Neural crest cell (in vitro differentiated cells): ENCODE data around the gene FCER2. TPM values are rescaled to one million over a fixed set of nuclear protein-coding genes. Genes with fewer than 3 reads are reported as not detected.

Experiments
- DNase-seq: peaks from one replicate; pipeline ENCODE4 v3.0.0; 2021; ENCODE audit warnings: low read depth, mixed read lengths, low spot score
- H3K27ac Mint-ChIP-seq: one replicate; pipeline ENCODE4 v1.8.0; 2021; ENCODE audit warnings: mild to moderate bottlenecking, mixed read lengths; ENCODE audit not compliant: unreplicated experiment
- H3K27me3 Mint-ChIP-seq: 2 replicates; pipeline ENCODE4 v1.8.0; 2021; ENCODE audit warnings: low read depth, mild to moderate bottlenecking, mixed read lengths
- H3K36me3 Mint-ChIP-seq: 2 replicates; pipeline ENCODE4 v1.8.0; 2021; ENCODE audit warnings: low read depth, mild to moderate bottlenecking, mixed read lengths
- H3K4me1 Mint-ChIP-seq: 2 replicates; pipeline ENCODE4 v1.8.0; 2021; ENCODE audit warnings: mixed read lengths
- H3K4me3 Mint-ChIP-seq: one replicate; pipeline ENCODE4 v1.8.0; 2021; ENCODE audit warnings: mild to moderate bottlenecking, mixed read lengths
- H3K9me3 Mint-ChIP-seq: 2 replicates; pipeline ENCODE4 v1.8.0; 2021; ENCODE audit warnings: mixed read lengths
- CTCF ChIP-seq: fragments of 200-600 bp; sonication (generic); conservative IDR thresholded peaks from 2 replicates; pipeline ENCODE4 v1.5.0; 2021; ENCODE audit warnings: antibody characterized with exemption, mild to moderate bottlenecking
- total RNA-seq: library from RNA; stranded (reverse); gene quantifications from 2 replicates; pipeline ENCODE4 v1.2.1, GENCODE V29; 2021

The FCER2 gene
- total RNA-seq, 1 donor from 2014 or later, result not detected

- DNase-seq, result no peak
- no peak overlapping the region for H3K4me3 Mint-ChIP-seq
- TF ChIP-seq CTCF, result no peak
- H3K27me3 Mint-ChIP-seq, result peaks cover 89% of the 10 kb centered on the region
- no peak overlapping the region for H3K27ac Mint-ChIP-seq
- H3K4me1 Mint-ChIP-seq, result no peaks in the 10 kb centered on the region
- H3K9me3 Mint-ChIP-seq, result no peaks in the 10 kb centered on the region
- no peaks in the 10 kb centered on the region for H3K36me3 Mint-ChIP-seq
Observed at GRCh38 chr19:7731218-7731595, 29.3 kb upstream of the FCER2 start.

- peaks cover 88% of the 10 kb centered on the region for H3K27me3 Mint-ChIP-seq
- no peaks in the 10 kb centered on the region for H3K4me1 Mint-ChIP-seq
- H3K27ac Mint-ChIP-seq, result no peak overlapping the region
- TF ChIP-seq CTCF, result no peak
- H3K4me3 Mint-ChIP-seq, result no peak overlapping the region
- no peaks in the 10 kb centered on the region for H3K9me3 Mint-ChIP-seq
- H3K36me3 Mint-ChIP-seq, result no peaks in the 10 kb centered on the region
- no peak for DNase-seq
Observed at GRCh38 chr19:7730286-7731217, 28.6 kb upstream of the FCER2 start.

- Mint-ChIP-seq H3K27ac (no peak overlapping the region), H3K27me3 (peaks cover 85% of the 10 kb centered on the region), H3K9me3 (no peaks in the 10 kb centered on the region), H3K4me1 (no peaks in the 10 kb centered on the region), H3K36me3 (no peaks in the 10 kb centered on the region), H3K4me3 (no peak overlapping the region)
- DNase-seq, result no peak
- TF ChIP-seq CTCF, result no peak
Observed at GRCh38 chr19:7729831-7730285, 27.9 kb upstream of the FCER2 start.

GRCh38 chr19:7729211-7729610 lies 27.3 kb upstream of the FCER2 start:
- Mint-ChIP-seq H3K27me3 (peaks cover 86% of the 10 kb centered on the region), H3K27ac (no peak overlapping the region), H3K9me3 (no peaks in the 10 kb centered on the region), H3K4me3 (no peak overlapping the region), H3K4me1 (no peaks in the 10 kb centered on the region), H3K36me3 (no peaks in the 10 kb centered on the region)
- no peak for DNase-seq
- TF ChIP-seq CTCF, result no peak

- Mint-ChIP-seq H3K4me3 (no peak overlapping the region), H3K36me3 (no peaks in the 10 kb centered on the region), H3K27ac (no peak overlapping the region), H3K9me3 (no peaks in the 10 kb centered on the region), H3K4me1 (no peaks in the 10 kb centered on the region), H3K27me3 (peaks cover 77% of the 10 kb centered on the region)
- DNase-seq, result no peak
- TF ChIP-seq CTCF, result no peak
Observed at GRCh38 chr19:7725791-7726190, 23.9 kb upstream of the FCER2 start.
